PC-9 (cell line): ENCODE measurements around the gene RENBP. TPM values are rescaled to one million over a fixed set of nuclear protein-coding genes. Genes with fewer than 3 reads are reported as not detected.

ENCODE experiments used
- BruUV-seq: library from RNA; stranded (reverse); fragments of 400-500 nt; replicated peaks from 2 replicates; lab custom pipeline; 2021; lab: Mats Ljungman, UMichigan
- CTCF ChIA-PET: fragments of 300-600 bp; sonication (Branson Sonifier 250); formaldehyde crosslinking; loops from one replicate; lab custom pipeline; 2022; ENCODE audit warnings: antibody characterized with exemption; lab: Charles Lee
- POLR2A ChIA-PET: fragments of 300-600 bp; sonication (Branson Sonifier 250); formaldehyde crosslinking; loops from one replicate; lab custom pipeline; 2022; ENCODE audit warnings: antibody characterized with exemption; ENCODE audit not compliant: unreplicated experiment; lab: Charles Lee
- DNase-seq, 2 experiments: peaks; one replicate each; pipeline versions ENCODE4 v3.0.0 to v3.0.0-alpha.2; 2015 to 2022; ENCODE audit warnings: mixed read lengths in 1 of 2
- H2AFZ ChIP-seq: fragments of 200-600 bp; sonication (generic); 2 replicates; pipeline ENCODE4 v1.8.1; 2017; ENCODE audit warnings: antibody characterized with exemption
- H3F3A ChIP-seq: fragments of 200-600 bp; sonication (generic); 2 replicates; pipeline ENCODE4 v1.8.1; 2017; ENCODE audit warnings: antibody characterized with exemption, mild to moderate bottlenecking, low read depth; ENCODE audit not compliant: insufficient read depth
- H3K27ac ChIP-seq: fragments of 200-600 bp; sonication (generic); 2 replicates; pipeline ENCODE4 v1.6.1; 2016; ENCODE audit warnings: mixed run types
- H3K27me3 ChIP-seq: fragments of 200-600 bp; sonication (generic); 2 replicates; pipeline ENCODE4 v1.6.1; 2016; ENCODE audit warnings: low read depth, mixed run types; ENCODE audit not compliant: insufficient read depth
- H3K36me3 ChIP-seq: fragments of 200-600 bp; sonication (generic); 2 replicates; pipeline ENCODE4 v1.6.1; 2016; ENCODE audit warnings: low read depth, mixed run types
- H3K4me1 ChIP-seq: fragments of 200-600 bp; sonication (generic); replicated peaks from 2 replicates; pipeline ENCODE4 v1.6.1; 2016; ENCODE audit warnings: mixed run types; ENCODE audit not compliant: insufficient read depth
- H3K4me2 ChIP-seq: fragments of 200-600 bp; sonication (generic); 2 replicates; pipeline ENCODE4 v1.6.1; 2017; ENCODE audit warnings: mixed run types
- H3K4me3 ChIP-seq: fragments of 200-600 bp; sonication (generic); 2 replicates; pipeline ENCODE4 v1.6.1; 2016; ENCODE audit warnings: mixed run types
- H3K79me2 ChIP-seq: fragments of 200-600 bp; sonication (generic); 2 replicates; pipeline ENCODE4 v1.6.1; 2017; ENCODE audit warnings: low read depth, mixed run types
- H3K9me2 ChIP-seq: fragments of 200-600 bp; sonication (generic); 2 replicates; pipeline ENCODE4 v1.8.1; 2017; ENCODE audit warnings: mild to moderate bottlenecking; ENCODE audit not compliant: insufficient read depth
- H3K9me3 ChIP-seq: fragments of 200-600 bp; sonication (generic); 2 replicates; pipeline ENCODE4 v1.8.1; 2016; ENCODE audit warnings: low read depth; ENCODE audit not compliant: insufficient read depth
- H4K20me1 ChIP-seq: fragments of 200-600 bp; sonication (generic); 2 replicates; pipeline ENCODE4 v1.8.1; 2017; ENCODE audit not compliant: insufficient read depth
- CTCF ChIP-seq: fragments of 200-600 bp; sonication (generic); conservative IDR thresholded peaks from 2 replicates; pipeline ENCODE4 v1.6.1; 2017; ENCODE audit warnings: mixed run types, antibody characterized with exemption, mild to moderate bottlenecking, moderate library complexity
- EZH2 ChIP-seq: fragments of 200-600 bp; sonication (generic); IDR thresholded peaks from 2 replicates; pipeline ENCODE4 v1.8.0; 2017; ENCODE audit warnings: antibody characterized with exemption, low read depth
- intact Hi-C: fragments of 100-400 bp; cut with micrococcal nuclease; formaldehyde crosslinking; loops from one replicate; pipeline ENCODE4 v1.10.0; 2022; ENCODE audit not compliant: unreplicated experiment
- total RNA-seq: library from RNA; stranded (reverse); gene quantifications from 2 replicates; pipeline ENCODE4 v1.2.3, GENCODE V29; 2021

Gene RENBP
- total RNA-seq, 1 experiment from 2014 or later = 6.8 TPM

- TF ChIP-seq EZH2 (no peak), CTCF (no peak)
- intact Hi-C loops = no loop called here
- H4K20me1 ChIP-seq = no peaks in the 10 kb centered on the region; the same call in 1 of the 2 replicates
- no peaks in the 10 kb centered on the region for H3K9me3 ChIP-seq
- no peak overlapping the region for H2AFZ ChIP-seq
- DNase-seq = no peak
- H3K27ac ChIP-seq = no peak overlapping the region
- H3K4me2 ChIP-seq = no peak overlapping the region
- no peaks in the 10 kb centered on the region for H3K27me3 ChIP-seq
- ChIA-PET CTCF (no interaction called here), POLR2A (no interaction called here)
- H3K4me1 ChIP-seq = no peaks in the 10 kb centered on the region
- H3K36me3 ChIP-seq = no peaks in the 10 kb centered on the region
- H3K79me2 ChIP-seq = no peaks in the 10 kb centered on the region
- no peaks in the 10 kb centered on the region for H3K9me2 ChIP-seq
- H3F3A ChIP-seq = no peaks in the 10 kb centered on the region
- no TSS peak for BruUV-seq
- H3K4me3 ChIP-seq = no peak overlapping the region
Measured at GRCh38 chrX:153958605-153959004, 14.2 kb upstream of the RENBP start.

- intact Hi-C loops = no loop called here
- H3K9me3 ChIP-seq = no peaks in the 10 kb centered on the region
- no peak for DNase-seq
- BruUV-seq = no TSS peak
- ChIA-PET CTCF (no interaction called here), POLR2A (no interaction called here)
- no peak overlapping the region for H3K4me2 ChIP-seq
- H2AFZ ChIP-seq = no peak overlapping the region
- H3K4me3 ChIP-seq = no peak overlapping the region
- H3K9me2 ChIP-seq = no peaks in the 10 kb centered on the region
- no peak overlapping the region for H3K27ac ChIP-seq
- H3K79me2 ChIP-seq = no peaks in the 10 kb centered on the region
- no peaks in the 10 kb centered on the region for H3F3A ChIP-seq
- peaks cover 9% of the 10 kb centered on the region; the same call in 1 of the 2 replicates for H4K20me1 ChIP-seq
- no peaks in the 10 kb centered on the region for H3K36me3 ChIP-seq
- no peaks in the 10 kb centered on the region for H3K27me3 ChIP-seq
- no peak for TF ChIP-seq CTCF
- no peaks in the 10 kb centered on the region for H3K4me1 ChIP-seq
Measured at GRCh38 chrX:153957224-153957623, 12.8 kb upstream of the RENBP start.

GRCh38 chrX:153956044-153956907 lies 11.8 kb upstream of the RENBP start:
- no peak overlapping the region for H3K4me3 ChIP-seq
- H2AFZ ChIP-seq = no peak overlapping the region
- H4K20me1 ChIP-seq = peaks cover 9% of the 10 kb centered on the region; the same call in 1 of the 2 replicates
- H3K36me3 ChIP-seq = no peaks in the 10 kb centered on the region
- H3K4me2 ChIP-seq = no peak overlapping the region
- DNase-seq = no peak
- H3K27ac ChIP-seq = no peak overlapping the region
- CTCF ChIA-PET = no interaction called here
- H3K9me3 ChIP-seq = no peaks in the 10 kb centered on the region
- no peaks in the 10 kb centered on the region for H3K79me2 ChIP-seq
- no peaks in the 10 kb centered on the region for H3F3A ChIP-seq
- POLR2A ChIA-PET = no interaction called here
- no peaks in the 10 kb centered on the region for H3K4me1 ChIP-seq
- no peak for TF ChIP-seq CTCF
- no peak for TF ChIP-seq EZH2
- H3K9me2 ChIP-seq = no peaks in the 10 kb centered on the region
- intact Hi-C loops = no loop called here
- BruUV-seq = no TSS peak
- H3K27me3 ChIP-seq = no peaks in the 10 kb centered on the region
